GM21786 (cell line): ENCODE data around the gene P2RX1.

Experiments
- ATAC-seq: cut with Tn5 transposase; IDR thresholded peaks from one replicate; pipeline ENCODE4 v1.9.1; 2021; ENCODE audit not compliant: unreplicated experiment

P2RX1 gene

DNA sequence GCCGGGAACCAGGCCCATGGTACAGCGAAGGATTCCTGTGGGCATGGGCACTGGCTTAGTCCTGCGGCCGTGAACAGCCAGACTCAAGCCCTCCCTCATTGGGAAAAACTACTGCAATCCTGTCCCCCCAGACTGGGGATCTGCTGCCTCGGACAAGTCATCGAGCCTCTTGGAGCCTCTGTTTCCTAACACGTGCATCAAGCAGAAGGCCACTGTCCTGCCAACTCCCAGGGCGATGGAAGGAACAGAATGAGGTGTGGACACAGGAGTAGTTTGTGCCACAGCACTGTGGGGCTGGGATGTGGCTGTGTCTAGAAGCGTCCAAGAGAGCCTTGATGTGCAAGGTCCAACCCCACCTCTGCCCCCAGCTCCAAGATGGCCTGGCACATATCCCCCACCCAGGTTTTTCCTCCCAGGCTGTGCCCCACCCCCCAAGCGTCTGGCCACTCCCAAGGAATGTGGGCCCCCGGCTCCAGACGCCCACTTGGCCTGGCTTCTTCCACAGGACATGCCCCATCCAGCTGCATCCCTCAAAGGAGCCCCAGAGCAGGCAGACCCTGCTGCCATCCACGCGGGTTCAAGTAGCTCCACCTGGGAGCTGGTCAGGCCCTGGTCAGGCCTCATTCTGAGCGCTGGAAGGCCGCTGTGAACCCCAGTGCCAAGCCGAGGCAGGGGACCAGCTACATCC is 26.8 kb downstream of the P2RX1 start:
- no peak for ATAC-seq

DNA sequence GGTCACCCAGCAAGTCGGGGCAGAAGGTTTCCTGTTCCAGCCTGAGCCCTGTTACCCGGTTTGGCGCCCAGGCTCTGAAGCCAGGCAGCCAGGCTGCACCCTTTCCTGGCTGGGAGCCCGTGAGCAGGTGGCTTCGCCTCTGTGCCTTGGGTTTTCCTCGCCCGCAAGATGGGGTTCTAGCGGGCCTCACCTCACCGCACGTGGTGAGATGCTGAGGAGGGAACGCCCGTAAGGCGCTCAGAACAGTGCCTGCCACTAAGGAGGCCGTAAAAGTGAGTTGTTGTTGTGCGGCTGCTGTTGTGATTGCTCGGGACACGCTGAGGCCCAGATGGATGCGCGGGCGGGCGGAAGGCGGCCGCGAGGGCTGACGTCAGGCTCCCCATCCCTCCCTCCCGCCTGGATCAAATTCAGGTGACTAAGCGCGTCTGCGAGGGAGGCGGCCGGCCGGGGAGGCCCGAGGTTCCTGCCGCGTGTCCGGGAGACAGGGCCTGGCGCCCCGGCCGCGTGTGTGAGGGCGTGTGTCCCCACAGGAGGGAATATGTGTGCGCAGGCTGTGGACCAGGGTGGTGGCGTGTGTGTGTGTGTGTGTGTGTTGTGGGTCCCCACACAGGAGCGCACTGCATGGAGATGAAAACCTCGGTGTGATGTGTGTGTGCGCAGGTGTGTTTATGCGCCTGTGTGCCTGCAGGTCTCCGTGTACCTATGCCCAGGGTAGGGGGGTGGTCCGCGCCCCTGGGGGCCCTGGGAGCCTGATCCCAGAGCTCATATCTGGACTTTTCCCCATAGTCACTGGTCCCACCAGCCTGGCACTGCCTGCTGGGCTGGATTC is 27.7 kb downstream of the P2RX1 start:
- ATAC-seq = no peak

- no peak for ATAC-seq
Observed at GRCh38 chr17:3887804-3888203, 28.5 kb downstream of the P2RX1 start.

DNA sequence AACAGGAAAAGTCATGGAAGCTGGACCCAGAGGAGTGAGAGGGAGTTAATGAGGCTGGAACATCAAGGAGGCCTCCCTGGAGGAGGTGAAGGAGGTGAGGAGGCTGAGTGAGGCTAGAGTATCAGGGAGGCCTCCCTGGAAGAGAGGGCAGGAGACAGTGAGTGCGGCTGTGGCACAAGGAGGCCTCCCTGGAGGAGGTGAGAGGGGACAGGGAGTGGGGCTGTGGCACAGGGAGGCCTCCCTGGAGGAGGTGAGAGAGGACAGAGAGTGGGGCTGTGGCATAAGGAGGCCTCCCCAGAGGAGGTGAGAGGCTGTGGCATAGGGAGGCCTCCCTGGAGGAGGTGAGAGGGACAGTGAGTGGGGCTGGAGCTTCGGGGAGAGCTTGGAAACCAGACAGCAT is 28.9 kb downstream of the P2RX1 start:
- ATAC-seq = no peak

GRCh38 chr17:3886776-3887175 is 29.5 kb downstream of the P2RX1 start:
- no peak for ATAC-seq

DNA sequence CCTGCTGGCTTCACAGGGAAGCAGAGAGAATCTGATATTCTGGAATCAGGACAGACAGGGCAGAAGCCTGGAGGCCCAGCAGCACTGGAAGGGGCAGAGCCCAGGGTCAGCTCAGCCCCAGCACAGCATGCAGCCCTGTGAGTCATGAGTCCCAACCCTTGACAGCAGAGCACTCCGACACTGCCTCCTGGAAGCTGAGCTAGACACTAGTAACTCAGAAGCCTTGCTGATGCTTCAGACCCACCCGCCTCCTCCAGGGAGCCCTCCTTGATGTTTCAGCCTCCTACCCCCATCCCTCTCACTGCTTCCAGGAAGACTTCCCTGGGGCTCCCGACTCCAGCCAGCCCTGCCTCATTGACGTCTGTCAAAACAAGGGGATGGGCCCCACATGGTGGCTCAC is 30.3 kb downstream of the P2RX1 start:
- ATAC-seq = no peak

DNA sequence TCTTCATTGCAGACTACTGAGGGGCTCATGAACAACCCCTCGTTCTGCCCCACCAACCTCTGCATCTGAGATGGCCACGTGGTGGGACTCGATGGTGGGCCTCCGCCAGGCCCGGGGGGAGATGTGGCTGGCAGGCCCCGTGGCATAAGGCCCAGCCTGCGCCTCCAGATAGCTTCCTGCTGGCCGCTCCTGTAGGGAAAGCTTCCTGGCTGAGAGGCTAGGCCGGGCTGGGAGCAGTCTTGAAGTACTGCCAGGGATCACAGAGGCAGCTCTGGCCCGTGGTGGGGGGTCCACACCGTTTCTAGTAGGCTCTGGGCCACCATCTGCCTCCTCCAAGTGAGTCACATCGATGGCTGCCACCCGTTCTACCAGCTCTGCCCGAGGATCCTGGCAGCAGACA is 31.0 kb downstream of the P2RX1 start:
- no peak for ATAC-seq

DNA sequence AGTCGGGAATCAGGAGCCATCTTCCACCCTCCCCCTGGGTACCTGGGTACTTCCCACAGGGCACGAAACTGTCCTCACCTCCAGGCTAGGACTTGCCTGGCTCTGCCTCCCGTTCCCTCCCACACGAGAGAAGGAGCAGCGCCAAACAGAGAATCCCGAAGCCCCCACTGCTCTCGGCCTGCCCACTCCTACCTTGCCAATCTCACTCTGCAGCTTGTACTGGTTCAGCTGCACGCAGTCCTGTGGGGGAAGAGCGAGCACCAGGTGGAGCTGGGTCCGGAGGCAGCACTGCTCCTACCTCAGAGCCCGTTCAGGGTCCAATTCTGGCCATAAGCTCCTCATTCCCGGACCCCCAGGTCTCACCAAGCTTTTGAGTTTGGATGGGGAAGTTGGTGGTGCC is 32.1 kb downstream of the P2RX1 start:
- ATAC-seq = no peak

- no peak for ATAC-seq
Observed at GRCh38 chr17:3882276-3882675, 34.0 kb downstream of the P2RX1 start.

GRCh38 chr17:3880983-3881382 is 35.3 kb downstream of the P2RX1 start:
- no peak for ATAC-seq

- ATAC-seq = no peak
Observed at GRCh38 chr17:3879591-3880417, 36.5 kb downstream of the P2RX1 start.

DNA sequence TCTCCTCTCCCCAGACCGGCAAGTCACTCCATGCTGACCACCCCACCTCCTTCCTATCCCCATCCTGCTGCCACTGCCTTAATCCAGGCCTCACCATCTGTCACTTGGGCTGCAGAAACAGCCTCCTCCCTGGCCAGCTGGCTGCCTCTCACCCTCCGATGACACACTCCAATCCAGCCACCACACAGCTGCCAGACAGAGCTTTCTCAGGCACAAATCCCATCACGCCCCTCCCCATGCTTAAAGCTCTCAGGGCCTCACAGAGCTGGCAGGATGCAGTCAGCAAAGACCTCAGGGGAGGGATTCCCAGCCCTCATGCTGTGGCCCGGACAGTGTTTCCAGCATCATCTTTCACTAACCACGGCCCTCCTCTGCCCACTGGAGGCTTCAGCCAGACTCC is 37.1 kb downstream of the P2RX1 start:
- ATAC-seq = no peak

- no peak for ATAC-seq
Observed at GRCh38 chr17:3877220-3877619, 39.0 kb downstream of the P2RX1 start.

DNA sequence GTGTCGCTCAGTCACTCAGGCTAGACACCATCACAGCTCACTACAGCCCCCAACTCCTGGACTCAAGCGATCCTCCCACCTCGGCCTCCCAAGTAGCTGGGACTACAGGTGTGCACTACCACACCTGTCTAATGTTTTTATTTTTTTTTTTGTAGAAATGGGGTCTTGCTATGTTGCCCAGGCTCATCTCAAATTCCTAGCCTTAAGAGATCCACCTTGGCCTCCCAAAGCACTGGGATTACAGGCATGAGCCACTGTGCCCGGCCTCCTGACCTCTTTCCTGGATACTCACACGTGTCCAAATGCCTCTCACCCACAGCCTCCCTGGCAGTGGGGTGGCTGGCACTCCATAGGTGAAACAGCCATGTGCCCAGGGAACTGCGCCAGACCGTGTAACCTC is 40.9 kb downstream of the P2RX1 start:
- ATAC-seq = no peak

GRCh38 chr17:3873862-3874261 is 42.4 kb downstream of the P2RX1 start:
- ATAC-seq = no peak

- no peak for ATAC-seq
Observed at GRCh38 chr17:3870871-3871306, 45.4 kb downstream of the P2RX1 start.

GRCh38 chr17:3867606-3868005 is 48.7 kb downstream of the P2RX1 start:
- ATAC-seq = no peak

DNA sequence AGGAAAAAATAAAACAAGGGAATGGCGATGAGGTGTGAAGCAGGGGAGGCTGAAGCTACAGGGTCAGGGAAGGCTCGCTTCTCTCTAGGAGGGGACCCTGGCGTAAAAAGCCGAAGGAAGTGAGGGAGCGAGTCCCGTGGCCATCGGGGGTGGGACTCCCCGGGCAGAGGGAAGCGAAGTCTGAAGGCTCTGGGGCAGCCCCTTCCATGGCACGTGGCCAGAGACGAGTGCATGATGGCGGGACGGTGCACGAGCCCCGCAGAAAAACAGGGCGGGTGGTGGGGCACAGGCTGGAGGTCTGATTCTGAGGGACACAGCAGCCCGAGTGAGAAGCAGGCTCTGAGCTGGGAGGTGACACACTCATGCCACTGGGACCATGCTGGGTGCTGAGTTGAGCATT is 49.2 kb downstream of the P2RX1 start:
- ATAC-seq = no peak

- no peak for ATAC-seq
Observed at GRCh38 chr17:3866276-3866675, 50.0 kb downstream of the P2RX1 start.

DNA sequence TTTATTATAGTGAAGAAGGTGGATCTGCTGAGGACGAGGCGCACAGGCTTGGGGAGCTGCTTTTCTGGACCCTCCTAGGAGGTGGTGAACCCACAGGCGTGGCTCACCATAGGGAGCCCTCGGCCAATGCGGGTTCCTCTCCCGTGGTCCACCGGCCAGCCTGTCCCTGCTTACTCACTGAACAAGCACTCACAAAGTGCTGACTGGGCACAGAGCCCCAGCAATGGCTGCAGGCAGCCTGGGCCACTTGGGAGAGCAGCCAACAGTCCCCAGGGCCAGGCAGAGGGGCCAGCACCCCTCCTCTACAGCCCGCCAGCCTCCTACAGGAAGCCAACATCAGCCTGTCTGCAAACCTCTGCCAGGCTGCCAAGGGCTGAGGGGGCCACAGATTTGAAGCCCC is 51.1 kb downstream of the P2RX1 start:
- no peak for ATAC-seq

DNA sequence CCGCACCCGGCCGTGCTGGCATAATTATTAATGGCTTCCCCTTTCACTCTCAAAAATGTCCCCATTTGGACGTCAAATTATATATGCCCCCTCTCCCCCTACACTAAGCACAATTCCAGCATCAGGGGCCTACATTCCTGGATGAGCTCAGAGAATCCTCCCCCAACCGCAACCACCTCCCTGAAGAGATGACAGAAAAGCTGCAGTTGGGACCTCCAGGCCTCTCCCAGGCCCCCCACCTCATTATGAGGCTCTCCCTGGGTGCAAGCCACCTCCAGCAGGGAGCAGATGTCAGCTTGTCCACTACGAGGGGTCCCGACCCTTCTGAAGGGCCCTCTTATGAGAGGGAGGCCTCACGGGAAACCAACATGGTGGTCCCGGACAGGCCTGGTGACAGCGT is 51.7 kb downstream of the P2RX1 start:
- ATAC-seq = no peak
